GM13977 (cell line): ENCODE results near the gene ESRP2.

Experiments
- DNase-seq: peaks from one replicate; pipeline ENCODE4 v3.0.0; 2012; ENCODE audit warnings: low spot score
- CTCF ChIP-seq: IDR thresholded peaks from 2 replicates; pipeline ENCODE4 v1.5.1; 2012; ENCODE audit warnings: mild to moderate bottlenecking, control low read depth; ENCODE audit not compliant: insufficient read depth; ENCODE audit errors: extremely low read depth, missing control alignments
- in situ Hi-C: fragments of 300-500 bp; cut with MboI; formaldehyde crosslinking; loops from one replicate; pipeline ENCODE4 v1.12.0; 2022; ENCODE audit warnings: low sequenced_read_pairs, low pct_unique_long_range_greater_than_20kb, mixed read lengths, inconsistent platforms; ENCODE audit not compliant: unreplicated experiment

ESRP2 gene

GRCh38 chr16:68252383-68252782, 16.5 kb upstream of the ESRP2 start:
- no peak for DNase-seq
- no peak for TF ChIP-seq CTCF
- in situ Hi-C loops = no loop called here

- no peak for TF ChIP-seq CTCF
- in situ Hi-C loops = no loop called here
- DNase-seq = no peak
Measured at GRCh38 chr16:68251832-68252231, 15.9 kb upstream of the ESRP2 start.

GRCh38 chr16:68250951-68251350, 15.0 kb upstream of the ESRP2 start:
- no peak for TF ChIP-seq CTCF
- in situ Hi-C loops = no loop called here
- DNase-seq = no peak

- no peak for DNase-seq
- in situ Hi-C loops = no loop called here
- no peak for TF ChIP-seq CTCF
Measured at GRCh38 chr16:68249371-68249770, 13.4 kb upstream of the ESRP2 start.

GRCh38 chr16:68247932-68248331, 12.0 kb upstream of the ESRP2 start:
- in situ Hi-C loops = no loop called here
- TF ChIP-seq CTCF = no peak
- DNase-seq = no peak

GRCh38 chr16:68247400-68247799, 11.5 kb upstream of the ESRP2 start:
- DNase-seq = no peak
- no peak for TF ChIP-seq CTCF
- in situ Hi-C loops = no loop called here

GRCh38 chr16:68246666-68247065, 10.7 kb upstream of the ESRP2 start:
- no peak for TF ChIP-seq CTCF
- in situ Hi-C loops = no loop called here
- DNase-seq = no peak
